HepG2 (cell line): Measurements from ENCODE around the gene TLR5. TPM values are rescaled to one million over a fixed set of nuclear protein-coding genes. Genes with fewer than 3 reads are reported as not detected.

Experiments
- ATAC-seq: fragments of 200-7000 bp; cut with Tn5 transposase; 3 replicates; pipeline ENCODE4 v1.9.1; 2020; ENCODE audit warnings: mild to moderate bottlenecking, moderate library complexity
- BruUV-seq: library from RNA; stranded (reverse); fragments of 400-500 nt; replicated peaks from 2 replicates; lab custom pipeline; 2021; lab: Mats Ljungman, UMichigan
- CTCF ChIA-PET: fragments of 300-600 bp; formaldehyde crosslinking; extraction: SDS; loops from one replicate; lab custom pipeline; 2021; ENCODE audit warnings: low total read pairs, inconsistent platforms, low intra/inter-chr PET ratio; lab: Yijun Ruan, JAX
- POLR2A ChIA-PET: fragments of 350-600 bp; sonication (Branson Sonifier 250); formaldehyde crosslinking; loops from one replicate; lab custom pipeline; 2020; ENCODE audit warnings: antibody characterized with exemption, inconsistent platforms; lab: Yijun Ruan, JAX
- DNase-seq: peaks from one replicate; pipeline ENCODE4 v3.0.0-alpha.2; 2015; ENCODE audit warnings: low spot score
- FAIRE-seq: peaks from 3 replicates; lab custom pipeline; 2011; peaks lifted over from hg19 to GRCh38; lab: Jason Lieb, UNC
- H2AFZ ChIP-seq: one replicate; pipeline ENCODE4 v1.6.1; 2011; ENCODE audit warnings: low read length, inconsistent platforms
- H3K27ac ChIP-seq: fragments of 300-600 bp; 3 replicates; pipeline ENCODE4 v1.8.0; 2011; ENCODE audit warnings: mixed run types, mild to moderate bottlenecking, mixed read lengths, low read length, inconsistent platforms; ENCODE audit not compliant: insufficient read depth; ENCODE audit errors: extremely low read length
- H3K27me3 ChIP-seq, 2 experiments: fragments of 200-600 bp in 1 of 2; 2 replicates in 1 of 2; 3 replicates in 1 of 2; pipeline versions ENCODE4 v1.6.0 to v1.8.0; 2011; ENCODE audit warnings: low read length in 2 of 2, mild to moderate bottlenecking in 2 of 2, moderate library complexity in 2 of 2, inconsistent platforms in 1 of 2; ENCODE audit not compliant: insufficient read depth in 2 of 2, control insufficient read depth in 1 of 2
- H3K36me3 ChIP-seq, 2 experiments: fragments of 200-600 bp in 1 of 2; replicated peaks in 1 of 2; 2 replicates in 1 of 2; 3 replicates in 1 of 2; pipeline versions ENCODE4 v1.5.1 to v1.8.0; 2011; ENCODE audit warnings: low read length in 2 of 2, inconsistent platforms in 1 of 2; ENCODE audit not compliant: insufficient read depth in 2 of 2, control insufficient read depth in 1 of 2
- H3K4me1 ChIP-seq: 2 replicates; pipeline ENCODE4 v1.5.1; 2012; ENCODE audit warnings: low read length, inconsistent platforms; ENCODE audit not compliant: insufficient read depth
- H3K4me2 ChIP-seq: 2 replicates; pipeline ENCODE4 v1.6.0; 2011; ENCODE audit warnings: low read depth, low read length, inconsistent platforms
- H3K4me3 ChIP-seq, 3 experiments: fragments of 200-600 bp in 1 of 3; sonication (generic), shearing (Covaris generic) in 1 of 3; replicated peaks in 1 of 3; 2 replicates each; pipeline ENCODE4 v1.5.1; 2011 to 2016; ENCODE audit warnings: low read length in 3 of 3, inconsistent platforms in 2 of 3, low read depth in 2 of 3, mild to moderate bottlenecking in 2 of 3, control low read depth in 1 of 3, mixed read lengths in 1 of 3; ENCODE audit not compliant: insufficient read depth in 1 of 3
- H3K79me2 ChIP-seq: one replicate; pipeline ENCODE4 v1.6.1; 2011; ENCODE audit warnings: low read length, inconsistent platforms; ENCODE audit not compliant: insufficient read depth
- H3K9ac ChIP-seq: 2 replicates; pipeline ENCODE4 v1.6.0; 2011; ENCODE audit warnings: mild to moderate bottlenecking, low read depth, low read length, inconsistent platforms; ENCODE audit not compliant: insufficient read depth
- H3K9me3 ChIP-seq: 2 replicates; pipeline ENCODE4 v1.5.1; 2012; ENCODE audit warnings: mild to moderate bottlenecking, low read length
- H4K20me1 ChIP-seq: 2 replicates; pipeline ENCODE4 v1.6.0; 2011; ENCODE audit warnings: inconsistent platforms, mild to moderate bottlenecking, low read length, moderate library complexity; ENCODE audit not compliant: insufficient read depth
- HOXA9 ChIP-seq: sonication (generic); formaldehyde crosslinking; IDR thresholded peaks from 2 replicates; pipeline ENCODE4 v1.8.1; 2022; ENCODE audit warnings: missing genetic modification reagents, mild to moderate bottlenecking, moderate library complexity, borderline replicate concordance
- POLR2G ChIP-seq: fragments of 200-400 bp; formaldehyde crosslinking; IDR thresholded peaks from 2 replicates; pipeline ENCODE4 v1.6.1; 2018; ENCODE audit warnings: mild to moderate bottlenecking, low read depth, low read length, moderate library complexity
- TARDBP ChIP-seq: sonication (generic); formaldehyde crosslinking; IDR thresholded peaks from 2 replicates; pipeline ENCODE4 v1.8.0; 2022; ENCODE audit warnings: mild to moderate bottlenecking, missing genetic modification reagents
- ZNF382 ChIP-seq: sonication (generic); formaldehyde crosslinking; IDR thresholded peaks from 2 replicates; pipeline ENCODE4 v1.5.0; 2020; ENCODE audit warnings: missing genetic modification reagents, mild to moderate bottlenecking, borderline replicate concordance
- ZNF614 ChIP-seq: IDR thresholded peaks from 2 replicates; pipeline ENCODE4 v1.6.1; 2018; ENCODE audit warnings: missing biosample characterization, missing genetic modification reagents, inconsistent platforms, borderline replicate concordance
- ZNF616 ChIP-seq: sonication (generic); formaldehyde crosslinking; IDR thresholded peaks from 2 replicates; pipeline ENCODE4 v1.5.0; 2020; ENCODE audit warnings: low read depth, mild to moderate bottlenecking, missing genetic modification reagents
- ZNF746 ChIP-seq: sonication (generic); formaldehyde crosslinking; IDR thresholded peaks from 2 replicates; pipeline ENCODE4 v1.8.0; 2022; ENCODE audit warnings: mild to moderate bottlenecking, missing genetic modification reagents
- ZSCAN5A ChIP-seq: sonication (generic); formaldehyde crosslinking; IDR thresholded peaks from 2 replicates; pipeline ENCODE4 v1.8.0; 2022; ENCODE audit warnings: mild to moderate bottlenecking, missing genetic modification reagents, borderline replicate concordance
- WGBS: methylation state at CpG from one replicate; pipeline ENCODE4 v1.1.6; 2017; ENCODE audit warnings: low lambda C conversion rate; 5-methylcytosine and 5-hydroxymethylcytosine counted together
- in situ Hi-C: cut with HindIII; loops from 2 replicates; pipeline ENCODE4 v1.10.0; 2017; ENCODE audit warnings: low pct_unique_long_range_greater_than_20kb; ENCODE audit not compliant: extremely low pct_ligation_motif_present
- intact Hi-C: fragments of 100-400 bp; cut with micrococcal nuclease; formaldehyde crosslinking; loops from one replicate; pipeline ENCODE4 v1.10.0; 2022; ENCODE audit not compliant: unreplicated experiment
- polyA plus RNA-seq, 8 experiments: library from polyadenylated mRNA; depleted of rRNA in 3 of 8; stranded (reverse) in 7 of 8; unstranded in 1 of 8; fragments of >200 nt; fragmentation: Illumina TruSeq in 4 of 8; extraction: Trizol in 4 of 8; gene quantifications; 2 replicates each; pipeline versions ENCODE4 v1.2.1 to v1.2.3, GENCODE V29; 2011 to 2016; ENCODE audit warnings: low read depth in 4 of 8, missing spikeins in 1 of 8, mixed read lengths in 1 of 8; ENCODE audit not compliant: insufficient read depth in 1 of 8
- total RNA-seq, 5 experiments: library from RNA; depleted of rRNA; stranded (reverse); fragments of >200 nt; fragmentation: Illumina TruSeq; extraction: Trizol; gene quantifications; 2 replicates each; pipeline ENCODE4 v1.2.3, GENCODE V29; 2016; ENCODE audit warnings: low read depth in 1 of 5

The TLR5 gene
- total and polyA plus RNA-seq, 2 of the 13 experiments (the other 11 are each of a cell fraction or from before 2014, with no cell fraction given), result not detected

DNA sequence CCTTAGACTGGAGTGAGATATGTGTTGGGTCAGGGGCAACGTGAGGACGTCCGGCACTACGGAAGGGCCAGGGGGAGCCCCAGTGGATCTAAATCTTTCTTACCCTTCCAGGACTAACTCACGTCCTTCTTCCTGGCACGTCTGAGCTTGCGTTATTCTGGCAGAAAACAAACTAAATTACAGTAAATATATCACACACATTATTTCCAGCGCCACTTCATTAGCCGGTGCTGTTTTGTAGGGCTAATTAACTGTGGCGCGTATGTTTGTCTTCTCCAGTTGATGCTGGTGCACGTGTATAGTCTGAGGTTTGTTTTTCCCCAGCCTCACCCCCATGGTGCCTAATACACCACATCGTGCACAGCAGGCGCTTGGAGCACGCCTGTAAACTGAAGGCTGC, 59.2 kb downstream of the TLR5 start:
- no peak overlapping the region for H3K27ac ChIP-seq

DNA sequence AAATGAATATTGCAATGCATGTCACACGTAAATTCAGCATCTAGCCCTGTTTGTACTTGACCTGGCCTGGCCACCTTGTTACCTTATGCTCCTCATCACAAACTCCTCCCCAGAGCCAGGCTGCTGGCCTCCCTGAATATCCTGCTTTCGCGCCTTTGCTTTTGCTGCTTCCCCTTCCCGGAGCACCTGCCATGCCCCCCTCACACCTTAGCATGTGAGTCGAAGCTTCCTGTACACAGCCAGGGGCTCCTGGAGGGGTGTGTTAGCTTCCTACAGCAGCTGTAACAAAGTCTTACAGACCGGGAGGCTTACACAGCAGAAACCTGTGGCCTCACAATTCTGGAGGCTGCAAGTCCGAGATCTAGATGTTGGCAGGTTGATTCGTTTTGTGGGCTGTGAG, 60.1 kb downstream of the TLR5 start:
- Histone ChIP-seq H4K20me1 (no peaks in the 10 kb centered on the region), H3K4me1 (no peaks in the 10 kb centered on the region), H3K4me2 (no peak overlapping the region), H2AFZ (no peak overlapping the region), H3K27ac (no peak overlapping the region), H3K79me2 (no peaks in the 10 kb centered on the region), H3K36me3 (no peaks in the 10 kb centered on the region), H3K9ac (no peak overlapping the region), H3K9me3 (no peaks in the 10 kb centered on the region), H3K27me3 (peaks cover 0 to 8% of the 10 kb centered on the region in 2 experiments; a peak in 2 of 5 replicates), H3K4me3 (no peak overlapping the region)
- POLR2A ChIA-PET, result no interaction called here
- no peak for DNase-seq
- TF ChIP-seq ZSCAN5A (CRISPR knock-in tag) (no peak), TARDBP (CRISPR knock-in tag) (no peak), ZNF382 (CRISPR knock-in tag) (no peak), HOXA9 (CRISPR knock-in tag) (no peak), POLR2G (no peak), ZNF746 (CRISPR knock-in tag) (no peak), ZNF614 (no peak)
- intact Hi-C loops, result loop anchor here (5.0 to 10.0 kb wide), 2 partner anchors 39 to 158 kb away; no protein-coding TSS in a partner anchor
- no peak for FAIRE-seq
- no peak for ATAC-seq
- in situ Hi-C loops, result loop anchor here (25.0 kb wide), 1 partner anchor 621 kb away; no protein-coding TSS in a partner anchor
- BruUV-seq, result no TSS peak
- CTCF ChIA-PET, result no interaction called here
- 46% methylated on average over 6 of the region's 8 CpGs for WGBS

More for the DNA sequence above, 59.2 kb downstream of the TLR5 start:
- no peak overlapping the region for H3K4me3 ChIP-seq
- H3K9ac ChIP-seq, result no peak overlapping the region
- no peak for DNase-seq
- POLR2A ChIA-PET, result no interaction called here
- no peaks in the 10 kb centered on the region for H4K20me1 ChIP-seq
- peaks cover 0 to 4% of the 10 kb centered on the region in 2 experiments; a peak in 1 of 5 replicates for H3K27me3 ChIP-seq
- H3K36me3 ChIP-seq, result no peaks in the 10 kb centered on the region
- no peak for TF ChIP-seq ZNF616 (CRISPR knock-in tag)
- no peak overlapping the region for H2AFZ ChIP-seq
- WGBS, result 65% methylated on average over 14 of the region's 15 CpGs
- no peak overlapping the region for H3K4me2 ChIP-seq
- no TSS peak for BruUV-seq
- no peak for ATAC-seq
- no peaks in the 10 kb centered on the region for H3K9me3 ChIP-seq
- peaks cover 5% of the 10 kb centered on the region for H3K4me1 ChIP-seq
- CTCF ChIA-PET, result no interaction called here
- intact Hi-C loops (loop anchor here (5.0 to 10.0 kb wide), 2 partner anchors 38 to 159 kb away; no protein-coding TSS in a partner anchor), in situ Hi-C loops (loop anchor here (25.0 kb wide), 1 partner anchor 622 kb away; no protein-coding TSS in a partner anchor)
- FAIRE-seq, result no peak
- H3K79me2 ChIP-seq, result no peaks in the 10 kb centered on the region
